Urinary bladder (tissue), 4 donors: ENCODE results near the gene IRAK3. TPM values are rescaled to one million over a fixed set of nuclear protein-coding genes. Genes with fewer than 3 reads are reported as not detected.

Experiments used
- DNase-seq: peaks from one replicate; pipeline ENCODE4 v3.0.0-alpha.2; 2015; ENCODE audit errors: extremely low spot score
- H3K27ac ChIP-seq: one replicate; pipeline ENCODE4 v1.5.1; 2013; ENCODE audit warnings: low read depth, mild to moderate bottlenecking, moderate library complexity
- H3K36me3 ChIP-seq: one replicate; pipeline ENCODE4 v1.6.1; 2013; ENCODE audit warnings: mild to moderate bottlenecking, moderate library complexity; ENCODE audit not compliant: insufficient read depth
- H3K4me1 ChIP-seq: one replicate; pipeline ENCODE4 v1.6.1; 2013; ENCODE audit warnings: mild to moderate bottlenecking, moderate library complexity; ENCODE audit not compliant: insufficient read depth
- H3K4me3 ChIP-seq: one replicate; pipeline ENCODE4 v1.5.1; 2013; ENCODE audit warnings: low read depth, low read length
- WGBS: extraction: QIAGEN DNeasy Blood & Tissue Kit; methylation state at CpG from one replicate; pipeline ENCODE4 v1.1.7; 2013; 5-methylcytosine and 5-hydroxymethylcytosine counted together
- polyA plus RNA-seq: library from polyadenylated mRNA; stranded (reverse); fragments of 200-250 nt; gene quantifications from one replicate; pipeline ENCODE4 v1.2.3, GENCODE V29; 2013
- total RNA-seq: library from RNA; depleted of rRNA; stranded (reverse); fragments of >200 nt; gene quantifications from one replicate; pipeline ENCODE4 v1.2.3, GENCODE V29; 2014
- donor health status: healthy with polysubstance abuse.
- donor health status: healthy.

IRAK3 gene
- total and polyA plus RNA-seq, 2 donors: 11.1 to 40.3 TPM

- DNase-seq: no peak
- Histone ChIP-seq H3K27ac (no peak overlapping the region), H3K4me1 (no peaks in the 10 kb centered on the region), H3K36me3 (no peaks in the 10 kb centered on the region), H3K4me3 (no peak overlapping the region)
- WGBS: 61% methylated on average over 3 of the region's 3 CpGs
Measured at GRCh38 chr12:66272650-66273049, 83.6 kb downstream of the IRAK3 start.

GRCh38 chr12:66273147-66273546 is 84.1 kb downstream of the IRAK3 start:
- DNase-seq: no peak
- 78% methylated on average over 1 of the region's 1 CpG for WGBS
- Histone ChIP-seq H3K27ac (no peak overlapping the region), H3K36me3 (no peaks in the 10 kb centered on the region), H3K4me3 (no peak overlapping the region), H3K4me1 (no peaks in the 10 kb centered on the region)

- no peaks in the 10 kb centered on the region for H3K4me1 ChIP-seq
- WGBS: 73% methylated on average over 2 of the region's 2 CpGs
- H3K4me3 ChIP-seq: no peak overlapping the region
- no peak for DNase-seq
- H3K36me3 ChIP-seq: no peaks in the 10 kb centered on the region
- H3K27ac ChIP-seq: no peak overlapping the region
Measured at GRCh38 chr12:66275040-66275439, 86.0 kb downstream of the IRAK3 start.

GRCh38 chr12:66279123-66279712 is 90.2 kb downstream of the IRAK3 start:
- DNase-seq: no peak
- H3K4me3 ChIP-seq: no peak overlapping the region
- H3K4me1 ChIP-seq: no peaks in the 10 kb centered on the region
- H3K27ac ChIP-seq: no peak overlapping the region
- H3K36me3 ChIP-seq: no peaks in the 10 kb centered on the region
- WGBS: 54% methylated on average over 3 of the region's 3 CpGs

GRCh38 chr12:66280561-66280960 is 91.5 kb downstream of the IRAK3 start:
- no peak for DNase-seq
- 88% methylated on average over 1 of the region's 1 CpG for WGBS

GRCh38 chr12:66282244-66282643 is 93.2 kb downstream of the IRAK3 start:
- 85% methylated on average over 3 of the region's 3 CpGs for WGBS
- H3K4me1 ChIP-seq: no peaks in the 10 kb centered on the region
- no peaks in the 10 kb centered on the region for H3K36me3 ChIP-seq
- no peak overlapping the region for H3K27ac ChIP-seq
- DNase-seq: no peak
- no peak overlapping the region for H3K4me3 ChIP-seq

More at GRCh38 chr12:66280561-66280960, 91.5 kb downstream of the IRAK3 start:
- no peak overlapping the region for H3K27ac ChIP-seq
- H3K4me3 ChIP-seq: no peak overlapping the region
- no peaks in the 10 kb centered on the region for H3K36me3 ChIP-seq
- no peaks in the 10 kb centered on the region for H3K4me1 ChIP-seq

GRCh38 chr12:66287275-66287674 is 98.3 kb downstream of the IRAK3 start:
- Histone ChIP-seq H3K36me3 (no peaks in the 10 kb centered on the region), H3K4me3 (no peak overlapping the region), H3K4me1 (no peaks in the 10 kb centered on the region), H3K27ac (no peak overlapping the region)
- DNase-seq: no peak
- 93% methylated on average over 3 of the region's 3 CpGs for WGBS

- H3K4me3 ChIP-seq: no peak overlapping the region
- no peak for DNase-seq
- 86% methylated on average over 5 of the region's 5 CpGs for WGBS
- no peak overlapping the region for H3K27ac ChIP-seq
- no peaks in the 10 kb centered on the region for H3K36me3 ChIP-seq
- H3K4me1 ChIP-seq: no peaks in the 10 kb centered on the region
Measured at GRCh38 chr12:66288121-66288520, 99.1 kb downstream of the IRAK3 start.

- H3K27ac ChIP-seq: no peak overlapping the region
- 87% methylated on average over 2 of the region's 2 CpGs for WGBS
- DNase-seq: no peak
Measured at GRCh38 chr12:66289485-66289884, 100.5 kb downstream of the IRAK3 start.

GRCh38 chr12:66290716-66291200 is 101.7 kb downstream of the IRAK3 start:
- no peaks in the 10 kb centered on the region for H3K36me3 ChIP-seq
- no peak overlapping the region for H3K4me3 ChIP-seq
- DNase-seq: no peak
- no peaks in the 10 kb centered on the region for H3K4me1 ChIP-seq
- H3K27ac ChIP-seq: no peak overlapping the region
- 78% methylated on average over 2 of the region's 2 CpGs for WGBS

More at GRCh38 chr12:66289485-66289884, 100.5 kb downstream of the IRAK3 start:
- H3K36me3 ChIP-seq: no peaks in the 10 kb centered on the region
- no peak overlapping the region for H3K4me3 ChIP-seq
- H3K4me1 ChIP-seq: no peaks in the 10 kb centered on the region

- no peak overlapping the region for H3K4me3 ChIP-seq
- H3K36me3 ChIP-seq: no peaks in the 10 kb centered on the region
- WGBS: 91% methylated on average over 1 of the region's 1 CpG
- no peak for DNase-seq
- H3K27ac ChIP-seq: no peak overlapping the region
- no peaks in the 10 kb centered on the region for H3K4me1 ChIP-seq
Measured at GRCh38 chr12:66296176-66296683, 107.2 kb downstream of the IRAK3 start.

GRCh38 chr12:66297080-66297479 is 108.1 kb downstream of the IRAK3 start:
- WGBS: 49% methylated on average over 4 of the region's 4 CpGs
- no peak overlapping the region for H3K27ac ChIP-seq
- no peak for DNase-seq

GRCh38 chr12:66297923-66298322 is 108.9 kb downstream of the IRAK3 start:
- 85% methylated on average over 3 of the region's 3 CpGs for WGBS
- no peak overlapping the region for H3K4me3 ChIP-seq
- DNase-seq: no peak
- no peak overlapping the region for H3K27ac ChIP-seq
- H3K4me1 ChIP-seq: no peaks in the 10 kb centered on the region
- no peaks in the 10 kb centered on the region for H3K36me3 ChIP-seq

More at GRCh38 chr12:66297080-66297479, 108.1 kb downstream of the IRAK3 start:
- Histone ChIP-seq H3K4me1 (no peaks in the 10 kb centered on the region), H3K4me3 (no peak overlapping the region), H3K36me3 (no peaks in the 10 kb centered on the region)

GRCh38 chr12:66301944-66302826 is 113.2 kb downstream of the IRAK3 start, which contains the start of gene HELB:
Gene HELB (plus strand): TSS chr12:66302493. CDS start chr12:66302604, 111 bp downstream.
- H3K4me1 ChIP-seq: no peaks in the 10 kb centered on the region
- under 1% methylated on average over 45 of the region's 45 CpGs for WGBS
- DNase-seq: peak; percentile 94

More at GRCh38 chr12:66301944-66302826, 113.2 kb downstream of the IRAK3 start, which contains the start of gene HELB:
- Histone ChIP-seq H3K36me3 (no peaks in the 10 kb centered on the region), H3K4me3 (peak within 1 kb of the TSS; percentile 70), H3K27ac (peak within 1 kb of the TSS; percentile 11)
